Testis (tissue), 2 donors: ENCODE data around the gene HDC.

Experiments used
- CTCF ChIP-seq, 3 experiments: fragments of 450-650 bp in 2 of 3; fragments of 200-600 bp in 1 of 3; sonication (generic) in 1 of 3; IDR thresholded peaks; one replicate each; pipeline ENCODE4 v1.5.1; 2016 to 2019; ENCODE audit warnings: antibody characterized with exemption in 3 of 3, mild to moderate bottlenecking in 2 of 3, moderate library complexity in 1 of 3
- POLR2A ChIP-seq: fragments of 450-650 bp; IDR thresholded peaks from one replicate; pipeline ENCODE4 v1.6.1; 2017; ENCODE audit warnings: antibody characterized with exemption, mild to moderate bottlenecking, moderate library complexity

- TF ChIP-seq CTCF (IDR thresholded peaks at IDR 0.05) = no peak
- TF ChIP-seq POLR2A = no peak
Measured at GRCh38 chr15:50281427-50281826, 15.9 kb upstream of the HDC start.
